HCT116 (cell line): ENCODE results near the gene PCCB. TPM values are rescaled to one million over a fixed set of nuclear protein-coding genes. Genes with fewer than 3 reads are reported as not detected.

Source experiments
- ATAC-seq: fragments of 200-7000 bp; cut with Tn5 transposase; 2 replicates; pipeline ENCODE4 v1.9.1; 2020; ENCODE audit warnings: mild to moderate bottlenecking, moderate library complexity
- BruUV-seq: library from RNA; stranded (reverse); fragments of 400-500 nt; replicated peaks from 2 replicates; lab custom pipeline; 2021; lab: Mats Ljungman, UMichigan
- CTCF ChIA-PET: fragments of 300-600 bp; sonication (Branson Sonifier 250); formaldehyde crosslinking; loops from one replicate; lab custom pipeline; 2021; ENCODE audit warnings: antibody characterized with exemption; lab: Charles Lee
- POLR2A ChIA-PET: fragments of 300-600, 350-600 bp; sonication (Branson Sonifier 250); formaldehyde crosslinking; loops from one replicate; lab custom pipeline; 2021; ENCODE audit warnings: antibody characterized with exemption; lab: Charles Lee
- RAD21 ChIA-PET, 2 experiments: fragments of 300-600 bp; sonication (Branson Sonifier 250); formaldehyde crosslinking; loops; one replicate each; lab custom pipeline; 2023; ENCODE audit warnings: low total read pairs in 2 of 2; ENCODE audit not compliant: uncharacterized antibody in 2 of 2, unreplicated experiment in 2 of 2, low non-redundant PET in 1 of 2; lab: Charles Lee
- DNase-seq: peaks from one replicate; pipeline ENCODE4 v3.0.0-alpha.2; 2010; ENCODE audit warnings: low read depth, low spot score
- H2AFZ ChIP-seq: fragments of 200-600 bp; shearing (Covaris generic), sonication (generic); 2 replicates; pipeline ENCODE4 v1.6.1; 2017; ENCODE audit warnings: low read depth, mixed run types, mixed read lengths, antibody characterized with exemption, low read length; ENCODE audit not compliant: poor library complexity, severe bottlenecking
- H3K27ac ChIP-seq: 2 replicates; pipeline ENCODE4 v1.5.1; 2012; ENCODE audit warnings: low read depth, low read length
- H3K27me3 ChIP-seq: fragments of 200-600 bp; sonication (generic); 2 replicates; pipeline ENCODE4 v1.6.1; 2016; ENCODE audit warnings: mixed run types, low read length, mixed read lengths; ENCODE audit not compliant: insufficient read depth
- H3K36me3 ChIP-seq, 2 experiments: fragments of 200-500 bp in 1 of 2; fragments of 200-600 bp in 1 of 2; sonication (Bioruptor generic) in 1 of 2; sonication (generic) in 1 of 2; 2 replicates each; pipeline versions ENCODE4 v1.5.1 to v1.6.1; 2014 to 2016; ENCODE audit warnings: low read length in 2 of 2, inconsistent platforms in 1 of 2, mixed read lengths in 1 of 2, mixed run types in 1 of 2; ENCODE audit not compliant: insufficient read depth in 2 of 2, control insufficient read depth in 1 of 2
- H3K4me1 ChIP-seq, 2 experiments: fragments of 200-600 bp in 1 of 2; sonication (generic) in 1 of 2; 2 replicates each; pipeline versions ENCODE4 v1.5.1 to v1.6.1; 2012 to 2017; ENCODE audit warnings: low read length in 2 of 2, inconsistent platforms in 1 of 2, mild to moderate bottlenecking in 1 of 2, mixed read lengths in 1 of 2, mixed run types in 1 of 2, moderate library complexity in 1 of 2; ENCODE audit not compliant: insufficient read depth in 2 of 2, control insufficient read depth in 1 of 2
- H3K4me2 ChIP-seq: fragments of 200-600 bp; sonication (generic); 2 replicates; pipeline ENCODE4 v1.6.1; 2017; ENCODE audit warnings: mixed run types, low read length, mixed read lengths
- H3K4me3 ChIP-seq, 2 experiments: fragments of 200-600 bp in 1 of 2; sonication (generic) in 1 of 2; replicated peaks in 1 of 2; 2 replicates each; pipeline ENCODE4 v1.5.1; 2011 to 2016; ENCODE audit warnings: low read length in 2 of 2, control low read depth in 1 of 2, low read depth in 1 of 2, mild to moderate bottlenecking in 1 of 2, mixed read lengths in 1 of 2, mixed run types in 1 of 2
- H3K79me2 ChIP-seq: fragments of 200-600 bp; sonication (generic); 2 replicates; pipeline ENCODE4 v1.6.1; 2017; ENCODE audit warnings: mild to moderate bottlenecking, mixed run types, low read length, moderate library complexity, mixed read lengths; ENCODE audit not compliant: insufficient read depth
- H3K9ac ChIP-seq: fragments of 200-600 bp; sonication (generic); 2 replicates; pipeline ENCODE4 v1.6.1; 2016; ENCODE audit warnings: low read length, mixed read lengths
- H3K9me2 ChIP-seq: fragments of 200-600 bp; sonication (generic), shearing (Covaris generic); 2 replicates; pipeline ENCODE4 v1.6.1; 2017; ENCODE audit warnings: mixed run types, mild to moderate bottlenecking, moderate library complexity; ENCODE audit not compliant: insufficient read depth
- H3K9me3 ChIP-seq, 2 experiments: fragments of 200-500 bp in 1 of 2; fragments of 200-600 bp in 1 of 2; sonication (Bioruptor generic) in 1 of 2; sonication (generic) in 1 of 2; 2 replicates each; pipeline ENCODE4 v1.6.1; 2014 to 2017; ENCODE audit warnings: low read length in 2 of 2, mixed read lengths in 2 of 2, inconsistent platforms in 1 of 2, low read depth in 1 of 2, mild to moderate bottlenecking in 1 of 2, mixed run types in 1 of 2, moderate library complexity in 1 of 2; ENCODE audit not compliant: control insufficient read depth in 1 of 2, insufficient read depth in 1 of 2
- H4K20me1 ChIP-seq: fragments of 200-600 bp; sonication (generic), shearing (Covaris generic); 2 replicates; pipeline ENCODE4 v1.6.1; 2017; ENCODE audit warnings: mixed run types, mild to moderate bottlenecking, moderate library complexity; ENCODE audit not compliant: insufficient read depth
- EZH2phosphoT487 ChIP-seq: fragments of 200-600 bp; IDR thresholded peaks from 2 replicates; pipeline ENCODE4 v1.6.1; 2018; ENCODE audit warnings: antibody characterized with exemption, borderline replicate concordance
- POLR2A ChIP-seq: IDR thresholded peaks from 2 replicates; pipeline ENCODE4 v1.7.0; 2011; ENCODE audit warnings: borderline replicate concordance; ENCODE audit not compliant: insufficient read depth, insufficient read length; ENCODE audit errors: extremely low read depth
- POLR2AphosphoS5 ChIP-seq: IDR thresholded peaks from 2 replicates; pipeline ENCODE4 v1.6.1; 2011; ENCODE audit warnings: mild to moderate bottlenecking, low read depth, low read length, moderate library complexity
- RAD21 ChIP-seq: IDR thresholded peaks from 2 replicates; pipeline ENCODE4 v1.6.1; 2012; ENCODE audit warnings: low read depth, mild to moderate bottlenecking
- SRF ChIP-seq: IDR thresholded peaks from 2 replicates; pipeline ENCODE4 v1.6.1; 2012; ENCODE audit warnings: low read depth
- ZNF274 ChIP-seq: fragments of 200-500 bp; sonication (Bioruptor generic); IDR thresholded peaks from 2 replicates; pipeline ENCODE4 v1.6.1; 2014; ENCODE audit warnings: mild to moderate bottlenecking, low read depth, low read length, inconsistent platforms
- intact Hi-C: fragments of 100-400 bp; cut with micrococcal nuclease; formaldehyde crosslinking; loops from 2 replicates; pipeline ENCODE4 v1.10.0; 2022
- total RNA-seq: library from RNA; stranded (reverse); gene quantifications from one replicate; pipeline ENCODE4 v1.2.1, GENCODE V29; 2021; ENCODE audit not compliant: unreplicated experiment
- TF ChIP-seq, protein P1 (sequence below): IDR thresholded peaks from 2 replicates; pipeline ENCODE4 v1.6.1; 2011; ENCODE audit warnings: mild to moderate bottlenecking, low read length, moderate library complexity; ENCODE audit not compliant: insufficient replicate concordance; ENCODE audit errors: extremely low read depth
- TF ChIP-seq, protein P2 (sequence below): IDR thresholded peaks from 2 replicates; pipeline ENCODE4 v1.6.1; 2012
- TF ChIP-seq, protein P3 (sequence below), 3 experiments: fragments of 200-600 bp in 1 of 3; sonication (generic) in 1 of 3; IDR thresholded peaks in 2 of 3; conservative IDR thresholded peaks in 1 of 3; 2 replicates each; pipeline ENCODE4 v1.5.1; 2012 to 2017; ENCODE audit warnings: low read depth in 2 of 3, low read length in 2 of 3, antibody characterized with exemption in 1 of 3, borderline replicate concordance in 1 of 3, control low read depth in 1 of 3, mild to moderate bottlenecking in 1 of 3, mixed read lengths in 1 of 3, mixed run types in 1 of 3, moderate library complexity in 1 of 3; ENCODE audit not compliant: insufficient read depth in 1 of 3
- TF ChIP-seq, protein P4 (sequence below): IDR thresholded peaks from 2 replicates; pipeline ENCODE4 v1.6.1; 2012

The PCCB gene
- total RNA-seq, 1 experiment from 2014 or later, result 48.9 TPM

DNA sequence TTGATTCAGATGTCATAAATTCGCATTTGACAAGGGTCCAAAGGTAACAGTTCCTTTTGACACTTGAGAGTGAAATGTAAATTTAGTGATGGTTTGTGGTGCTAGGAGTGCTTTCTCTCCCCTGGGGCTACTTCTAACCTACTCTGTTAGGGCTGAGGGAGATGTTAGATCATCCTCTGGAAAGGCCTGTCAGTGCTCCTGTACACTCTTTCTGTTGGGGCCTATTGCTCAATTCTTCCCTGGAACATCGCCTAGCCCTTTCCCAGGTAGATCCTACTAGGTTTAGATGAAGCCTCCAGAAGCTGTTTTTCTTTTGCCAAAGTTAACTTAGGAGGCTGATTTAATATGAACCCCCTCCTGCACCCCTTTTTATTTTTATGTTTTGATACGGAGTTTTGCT is 1.4 kb downstream of the PCCB start:
- peak overlapping the region; percentile 70; the same call in 1 of the 2 replicates for H3K27ac ChIP-seq
- no peak overlapping the region for H2AFZ ChIP-seq
- ChIA-PET CTCF (no interaction called here), RAD21 (no interaction called here), POLR2A (no interaction called here)
- BruUV-seq, result no TSS peak
- H4K20me1 ChIP-seq, result no peaks in the 10 kb centered on the region
- intact Hi-C loops, result loop anchor here (5.0 kb wide), 1 partner anchor 109 kb away; no protein-coding TSS in a partner anchor
- H3K79me2 ChIP-seq, result peaks cover 35% of the 10 kb centered on the region
- TF ChIP-seq EZH2phosphoT487, result no peak
- TF ChIP-seq, protein P1, sequence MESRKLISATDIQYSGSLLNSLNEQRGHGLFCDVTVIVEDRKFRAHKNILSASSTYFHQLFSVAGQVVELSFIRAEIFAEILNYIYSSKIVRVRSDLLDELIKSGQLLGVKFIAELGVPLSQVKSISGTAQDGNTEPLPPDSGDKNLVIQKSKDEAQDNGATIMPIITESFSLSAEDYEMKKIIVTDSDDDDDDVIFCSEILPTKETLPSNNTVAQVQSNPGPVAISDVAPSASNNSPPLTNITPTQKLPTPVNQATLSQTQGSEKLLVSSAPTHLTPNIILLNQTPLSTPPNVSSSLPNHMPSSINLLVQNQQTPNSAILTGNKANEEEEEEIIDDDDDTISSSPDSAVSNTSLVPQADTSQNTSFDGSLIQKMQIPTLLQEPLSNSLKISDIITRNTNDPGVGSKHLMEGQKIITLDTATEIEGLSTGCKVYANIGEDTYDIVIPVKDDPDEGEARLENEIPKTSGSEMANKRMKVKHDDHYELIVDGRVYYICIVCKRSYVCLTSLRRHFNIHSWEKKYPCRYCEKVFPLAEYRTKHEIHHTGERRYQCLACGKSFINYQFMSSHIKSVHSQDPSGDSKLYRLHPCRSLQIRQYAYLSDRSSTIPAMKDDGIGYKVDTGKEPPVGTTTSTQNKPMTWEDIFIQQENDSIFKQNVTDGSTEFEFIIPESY, result no peak
- no peak for TF ChIP-seq RAD21
- TF ChIP-seq, protein P2, sequence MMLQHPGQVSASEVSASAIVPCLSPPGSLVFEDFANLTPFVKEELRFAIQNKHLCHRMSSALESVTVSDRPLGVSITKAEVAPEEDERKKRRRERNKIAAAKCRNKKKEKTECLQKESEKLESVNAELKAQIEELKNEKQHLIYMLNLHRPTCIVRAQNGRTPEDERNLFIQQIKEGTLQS, result no peak
- no peak for TF ChIP-seq POLR2A
- TF ChIP-seq ZNF274, result no peak
- TF ChIP-seq, protein P3, sequence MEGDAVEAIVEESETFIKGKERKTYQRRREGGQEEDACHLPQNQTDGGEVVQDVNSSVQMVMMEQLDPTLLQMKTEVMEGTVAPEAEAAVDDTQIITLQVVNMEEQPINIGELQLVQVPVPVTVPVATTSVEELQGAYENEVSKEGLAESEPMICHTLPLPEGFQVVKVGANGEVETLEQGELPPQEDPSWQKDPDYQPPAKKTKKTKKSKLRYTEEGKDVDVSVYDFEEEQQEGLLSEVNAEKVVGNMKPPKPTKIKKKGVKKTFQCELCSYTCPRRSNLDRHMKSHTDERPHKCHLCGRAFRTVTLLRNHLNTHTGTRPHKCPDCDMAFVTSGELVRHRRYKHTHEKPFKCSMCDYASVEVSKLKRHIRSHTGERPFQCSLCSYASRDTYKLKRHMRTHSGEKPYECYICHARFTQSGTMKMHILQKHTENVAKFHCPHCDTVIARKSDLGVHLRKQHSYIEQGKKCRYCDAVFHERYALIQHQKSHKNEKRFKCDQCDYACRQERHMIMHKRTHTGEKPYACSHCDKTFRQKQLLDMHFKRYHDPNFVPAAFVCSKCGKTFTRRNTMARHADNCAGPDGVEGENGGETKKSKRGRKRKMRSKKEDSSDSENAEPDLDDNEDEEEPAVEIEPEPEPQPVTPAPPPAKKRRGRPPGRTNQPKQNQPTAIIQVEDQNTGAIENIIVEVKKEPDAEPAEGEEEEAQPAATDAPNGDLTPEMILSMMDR (IDR thresholded peaks at IDR 0.05 in 2 of 3, conservative IDR thresholded peaks at IDR 0.05 in 1 of 3; ENCODE audit: borderline replicate concordance in 1 of 3, insufficient read depth in 1 of 3, low read depth in 2 of 3, low read length in 2 of 3), result no peak
- TF ChIP-seq SRF, result no peak
- TF ChIP-seq, protein P4, sequence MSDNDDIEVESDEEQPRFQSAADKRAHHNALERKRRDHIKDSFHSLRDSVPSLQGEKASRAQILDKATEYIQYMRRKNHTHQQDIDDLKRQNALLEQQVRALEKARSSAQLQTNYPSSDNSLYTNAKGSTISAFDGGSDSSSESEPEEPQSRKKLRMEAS, result no peak
- no peak for TF ChIP-seq POLR2AphosphoS5
- H3K4me3 ChIP-seq, result peak overlapping the region; percentile 71 to 73
- no peaks in the 10 kb centered on the region for H3K9me3 ChIP-seq
- ATAC-seq, result no peak
- peak overlapping the region; percentile 90 for H3K4me2 ChIP-seq
- 0 out of 4 replicates have a peak, but pooled peaks cover 0 to 5% of the 10 kb centered on the region in 2 experiments for H3K36me3 ChIP-seq
- H3K27me3 ChIP-seq, result no peaks in the 10 kb centered on the region
- H3K9me2 ChIP-seq, result no peaks in the 10 kb centered on the region
- H3K9ac ChIP-seq, result peak overlapping the region; percentile 70
- no peak for DNase-seq
- H3K4me1 ChIP-seq, result peaks cover 18 to 23% of the 10 kb centered on the region in 2 experiments
